Stimulated activated CD4-positive, alpha-beta T cell treated with anti-CD3 and anti-CD28 coated beads, TNF-alpha, amount 100 ng/mL, for 4 hours (primary cell): ENCODE data around the gene AATF.

Experiments used
- DNase-seq, 3 experiments: peaks; one replicate each; pipeline ENCODE4 v3.0.0-alpha.2; 2020; ENCODE audit warnings: low read depth in 3 of 3

AATF gene

DNA sequence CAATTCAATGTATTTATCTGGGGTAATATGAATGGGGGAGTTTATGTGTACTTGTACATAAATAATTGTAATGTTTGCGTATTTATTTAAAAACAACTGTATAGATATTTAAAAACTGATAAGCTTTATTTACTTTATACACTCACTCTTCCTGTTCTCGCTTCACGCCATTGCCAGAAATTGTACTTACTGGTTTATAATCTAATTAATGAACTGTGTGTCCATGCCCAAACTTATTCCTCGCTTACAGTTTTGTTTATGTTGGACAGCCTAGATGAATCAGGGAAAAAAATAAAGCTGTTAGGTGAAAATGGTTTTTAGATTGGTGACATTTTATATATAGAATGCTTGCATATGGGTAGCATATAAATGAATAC, 30.8 kb downstream of the AATF start:
- no peak for DNase-seq

DNA sequence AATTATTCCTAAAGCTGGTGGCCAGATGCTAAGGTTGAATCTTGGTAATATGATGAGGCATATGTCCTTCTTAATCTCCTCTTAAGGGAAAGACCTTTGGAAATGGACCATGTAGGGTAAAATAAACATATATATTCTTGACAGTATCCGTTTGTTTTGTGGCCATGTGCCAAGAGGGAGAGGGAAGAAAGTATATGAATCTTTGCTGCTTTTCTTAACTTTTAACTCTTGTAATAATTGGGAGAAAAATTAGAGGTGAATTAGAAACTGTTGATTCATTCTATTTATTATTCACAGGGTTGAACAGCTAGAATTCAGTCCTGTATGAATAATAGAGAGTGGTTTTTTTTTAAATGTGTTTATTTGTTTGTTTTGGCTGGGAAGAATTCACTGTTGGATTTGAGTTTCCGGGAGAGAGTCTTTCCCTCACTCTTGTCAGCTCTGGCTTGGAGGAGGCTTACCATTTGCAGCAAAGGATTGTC, 31.6 kb downstream of the AATF start:
- no peak for DNase-seq

DNA sequence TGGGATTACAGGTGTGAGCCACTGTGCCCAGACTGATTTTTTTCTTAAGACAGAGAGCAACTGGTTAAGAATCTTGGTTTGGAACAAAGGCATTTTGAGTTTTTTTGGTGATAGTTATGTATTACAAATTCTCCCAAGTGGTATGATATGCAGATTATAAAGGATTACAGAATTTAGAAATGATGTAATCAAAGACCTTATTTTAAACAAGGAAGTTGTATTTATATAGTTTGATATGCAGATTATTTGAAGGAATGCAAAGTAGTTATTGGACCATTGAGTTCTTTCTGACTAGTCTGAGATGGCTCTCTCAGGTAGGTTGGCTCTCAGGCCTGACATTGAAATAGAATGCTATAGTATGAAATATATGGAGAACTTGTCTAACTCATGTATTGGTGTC, 34.9 kb downstream of the AATF start:
- DNase-seq: no peak

DNA sequence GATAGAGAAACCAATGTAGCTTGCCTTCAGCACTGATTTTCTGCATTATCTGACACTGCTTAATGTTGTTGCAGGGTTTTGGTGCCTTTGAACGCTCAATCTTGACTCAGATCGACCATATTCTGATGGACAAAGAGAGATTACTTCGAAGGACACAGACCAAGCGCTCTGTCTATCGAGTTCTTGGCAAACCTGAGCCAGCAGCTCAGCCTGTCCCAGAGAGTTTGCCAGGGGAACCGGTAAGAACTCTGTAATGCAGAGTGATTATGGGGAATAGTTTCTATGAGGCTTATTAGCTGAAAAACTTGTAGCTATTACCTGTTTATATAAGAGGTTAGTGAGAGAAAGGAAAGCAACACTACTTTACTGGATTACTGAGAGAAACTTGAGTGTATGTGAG, 40.4 kb downstream of the AATF start:
- DNase-seq: no peak

DNA sequence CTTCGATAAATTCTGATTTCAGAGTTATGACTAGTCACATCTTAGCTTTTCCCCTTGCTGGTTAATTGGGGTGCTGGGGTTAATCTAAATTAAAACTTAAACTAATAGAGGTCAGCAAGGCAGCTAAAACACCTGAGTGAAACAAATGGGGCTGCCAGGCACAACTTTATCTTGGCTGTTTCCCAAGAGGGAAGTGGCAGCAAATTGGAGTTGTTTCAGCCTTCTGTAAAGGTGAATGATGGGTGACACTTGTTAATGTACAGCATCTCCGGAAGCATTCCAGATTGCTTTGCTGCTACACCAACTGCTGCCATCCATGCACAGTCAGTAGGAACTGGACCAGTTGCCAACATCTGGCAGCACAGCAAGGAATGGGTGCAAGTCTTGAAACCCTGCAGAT, 43.9 kb downstream of the AATF start:
- DNase-seq: no peak

DNA sequence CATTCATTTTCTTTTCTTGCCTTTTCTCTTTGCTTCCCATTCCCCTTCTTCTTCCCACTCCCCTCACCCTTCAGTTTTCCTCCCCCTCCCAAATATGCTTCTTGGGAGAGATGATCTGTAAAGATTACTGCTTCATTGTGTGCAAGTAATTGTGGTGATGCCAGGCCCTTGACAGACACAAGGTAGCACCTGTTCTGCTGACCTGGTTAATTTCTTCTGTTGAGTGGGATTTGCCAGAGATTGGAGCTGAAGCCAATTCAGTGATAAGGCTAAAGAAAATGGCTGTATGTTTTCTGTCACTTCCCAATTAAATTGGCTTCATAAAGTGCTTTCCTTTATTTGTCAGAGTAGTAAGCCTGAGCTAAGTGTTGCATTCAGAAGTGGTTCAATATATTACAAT, 44.5 kb downstream of the AATF start:
- no peak for DNase-seq

DNA sequence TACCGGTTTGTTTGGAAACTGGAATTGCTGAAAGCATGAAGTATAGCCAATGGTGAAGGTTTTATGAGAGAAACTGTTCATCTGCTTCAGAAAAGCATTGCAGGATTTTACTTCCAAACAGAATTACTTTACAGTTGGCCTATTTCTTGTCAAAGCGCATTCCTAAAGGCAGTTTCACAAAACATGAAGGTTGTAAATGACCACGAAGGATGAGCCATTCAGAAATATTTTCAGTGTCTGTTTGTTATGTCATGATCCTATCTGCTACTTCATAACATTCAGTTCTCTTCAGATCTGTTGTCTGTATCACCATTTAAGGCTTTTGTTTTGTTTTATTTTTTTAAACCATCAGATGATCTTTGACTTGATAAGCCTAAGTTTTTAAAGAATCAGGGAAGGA, 45.7 kb downstream of the AATF start:
- no peak for DNase-seq

DNA sequence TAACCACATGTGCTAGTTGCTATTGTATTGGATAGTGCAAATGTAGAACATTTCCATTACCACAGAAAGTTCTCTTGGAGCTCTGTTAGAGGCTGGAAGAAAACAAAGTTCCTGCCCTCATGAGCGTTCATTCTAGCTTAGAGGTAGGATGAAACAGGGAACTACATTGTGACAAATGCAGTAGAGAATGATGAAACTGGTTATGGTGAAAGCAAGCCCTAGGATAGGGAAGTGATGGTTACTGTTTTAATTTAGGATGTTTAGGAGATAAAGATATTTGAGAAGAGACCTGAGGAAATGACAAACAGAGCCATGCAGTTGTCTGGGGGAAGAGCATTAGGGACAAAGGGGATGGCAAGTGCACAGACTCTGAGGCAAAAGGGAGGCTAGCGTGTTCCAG, 50.7 kb downstream of the AATF start:
- no peak for DNase-seq

DNA sequence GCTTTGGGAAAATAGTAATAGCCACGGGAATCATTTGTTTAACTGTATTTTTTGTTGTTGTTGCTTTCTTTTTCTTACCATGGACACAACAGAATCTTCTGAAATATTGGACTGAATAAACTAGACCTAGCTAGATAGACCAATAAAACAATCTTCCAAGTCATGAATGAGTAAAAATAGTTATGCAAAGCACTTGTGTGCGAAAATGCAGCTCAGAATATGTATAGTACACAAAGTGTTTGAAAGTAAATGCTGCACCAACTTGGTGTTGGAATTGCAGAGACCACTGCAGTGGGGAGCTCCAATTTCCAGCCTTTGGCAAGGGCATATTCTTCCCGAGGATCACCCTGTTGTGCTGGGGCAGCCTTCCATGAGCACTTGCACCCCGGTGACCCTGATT, 68.0 kb downstream of the AATF start:
- no peak for DNase-seq

DNA sequence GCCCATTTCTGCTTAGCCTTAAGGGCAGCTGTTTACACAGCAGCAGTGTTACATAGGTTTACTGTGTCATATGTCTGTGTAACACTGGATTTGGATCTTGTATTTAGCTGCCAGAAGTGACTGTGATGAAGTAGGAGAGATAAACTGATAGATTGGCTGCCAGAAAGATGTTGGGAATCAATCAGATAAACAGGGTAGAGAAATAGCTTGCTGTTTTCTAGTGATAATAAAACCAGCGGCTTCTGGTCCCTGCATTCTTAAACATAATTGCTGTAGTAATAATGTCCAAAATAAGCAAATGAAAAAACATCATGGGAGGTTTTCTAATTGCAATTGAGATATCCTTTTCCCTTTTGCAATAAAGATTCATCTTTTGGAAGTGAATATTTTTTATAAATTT, 68.7 kb downstream of the AATF start:
- DNase-seq: no peak

DNA sequence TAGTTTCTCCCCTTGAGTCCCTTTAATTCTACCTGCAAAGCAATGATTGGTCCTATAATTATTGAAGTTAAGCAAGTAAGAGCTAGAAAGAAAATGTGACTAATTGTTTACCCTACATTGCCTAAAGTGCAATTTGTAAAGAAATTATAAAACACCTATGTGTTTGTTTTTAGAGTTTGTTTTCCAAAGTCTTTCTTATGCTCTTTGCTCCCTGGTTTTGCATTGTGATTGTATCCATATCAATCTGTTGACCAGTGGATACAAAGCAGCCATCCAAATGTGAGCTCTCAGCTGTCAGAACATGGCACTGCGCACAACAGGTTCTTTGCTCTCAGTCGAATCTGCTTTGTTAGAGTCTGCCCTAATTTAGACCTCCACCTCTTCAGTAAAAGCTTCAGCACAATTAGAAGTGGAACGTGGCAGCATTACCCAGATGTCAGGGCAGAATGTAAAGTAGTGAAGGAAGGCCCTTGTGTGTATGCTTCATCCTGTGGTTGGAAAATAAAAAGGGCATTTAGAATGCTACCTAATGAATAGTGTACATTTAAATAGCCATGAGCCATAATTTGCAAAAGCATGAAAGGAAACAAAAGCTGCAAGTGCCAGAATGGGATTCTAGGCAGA, 70.5 kb downstream of the AATF start:
- no peak for DNase-seq

DNA sequence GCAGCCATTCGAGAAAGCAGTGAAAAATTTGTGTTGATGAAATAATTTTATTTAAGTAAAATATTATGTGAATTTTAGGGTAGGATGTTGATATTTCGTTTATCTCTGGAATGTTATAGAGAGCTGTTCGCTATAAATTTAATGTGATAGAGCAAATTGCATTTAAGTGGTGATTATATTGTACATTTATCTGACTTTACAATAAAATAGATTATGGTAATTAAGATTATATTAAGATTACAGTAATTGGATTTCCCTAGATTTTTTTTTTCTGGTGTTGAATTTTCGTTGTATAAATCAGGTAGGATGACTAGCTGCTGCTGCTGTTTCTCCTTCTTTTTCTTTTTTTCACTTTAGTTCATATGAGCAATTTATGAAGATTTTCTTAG, 71.0 kb downstream of the AATF start:
- DNase-seq: no peak

DNA sequence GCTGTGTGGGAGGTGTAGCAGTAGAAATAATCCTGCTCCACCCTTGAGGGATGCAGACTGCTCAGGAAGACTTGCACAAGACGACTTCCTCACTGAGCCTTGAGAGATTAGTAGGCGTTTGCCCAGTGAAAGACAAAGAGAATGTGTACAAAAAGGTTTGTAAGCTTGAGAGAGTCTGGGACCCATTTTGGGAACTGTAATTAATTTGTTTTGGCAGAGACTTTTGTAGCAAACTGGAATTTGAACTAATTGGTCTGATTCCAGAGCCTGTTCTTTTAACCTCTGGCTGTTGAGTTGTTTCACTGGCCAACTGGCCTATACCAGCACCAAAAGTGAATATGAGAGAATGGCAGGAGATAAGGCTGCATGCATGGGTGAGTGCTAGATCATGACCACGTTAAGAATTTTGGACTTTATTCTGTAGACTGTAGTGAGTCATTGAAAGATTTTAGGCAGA, 75.5 kb downstream of the AATF start:
- no peak for DNase-seq

DNA sequence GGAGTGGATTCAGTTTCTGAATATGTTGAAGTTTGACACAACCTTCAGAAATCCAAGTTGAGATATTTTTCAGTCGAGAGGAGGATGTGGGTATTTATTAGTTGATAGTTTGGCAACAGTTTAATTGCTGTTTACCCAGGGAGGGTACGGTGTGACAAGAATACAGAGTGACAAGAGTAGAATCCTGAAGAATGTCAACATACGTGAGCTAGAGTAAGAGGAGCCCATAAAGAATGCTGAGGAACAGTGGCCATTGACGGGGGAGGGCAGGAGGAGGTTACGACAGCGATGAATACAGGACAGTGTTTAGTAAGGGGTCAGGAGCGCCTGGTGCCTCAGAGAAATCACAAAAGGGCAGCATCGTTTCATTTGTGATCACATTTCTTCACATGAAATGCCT, 76.5 kb downstream of the AATF start:
- no peak for DNase-seq

DNA sequence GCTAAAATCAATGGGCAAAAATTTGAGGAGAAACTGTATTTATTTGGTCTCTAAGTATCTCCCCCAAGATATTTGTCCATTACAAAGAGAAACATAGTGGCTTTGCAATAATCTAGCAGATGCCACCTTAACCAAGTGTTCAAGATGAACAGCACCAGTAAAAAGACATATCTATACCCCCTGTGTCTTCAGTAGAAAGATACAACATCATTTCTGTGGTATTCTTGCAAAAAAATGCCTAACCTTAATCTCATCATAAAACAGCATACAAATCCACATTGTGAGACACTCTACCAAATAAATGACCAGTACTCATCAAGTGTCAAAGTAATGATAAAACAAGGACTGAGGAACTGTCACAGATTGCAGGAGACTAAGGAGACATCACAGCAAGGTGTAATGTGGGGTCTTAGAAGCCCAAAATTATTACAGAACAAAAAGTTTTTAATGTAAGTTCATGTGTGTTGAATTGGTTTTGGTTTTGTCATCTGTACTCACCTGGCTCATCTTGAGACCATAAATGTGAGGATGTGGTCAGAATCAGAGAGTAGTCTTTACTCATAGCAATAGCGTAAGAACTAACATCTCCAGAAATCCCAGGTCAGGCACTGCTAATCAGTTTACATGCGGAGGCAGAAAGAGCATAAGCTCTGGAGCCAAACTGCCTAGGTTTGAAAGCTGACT, 77.2 kb downstream of the AATF start:
- no peak for DNase-seq

DNA sequence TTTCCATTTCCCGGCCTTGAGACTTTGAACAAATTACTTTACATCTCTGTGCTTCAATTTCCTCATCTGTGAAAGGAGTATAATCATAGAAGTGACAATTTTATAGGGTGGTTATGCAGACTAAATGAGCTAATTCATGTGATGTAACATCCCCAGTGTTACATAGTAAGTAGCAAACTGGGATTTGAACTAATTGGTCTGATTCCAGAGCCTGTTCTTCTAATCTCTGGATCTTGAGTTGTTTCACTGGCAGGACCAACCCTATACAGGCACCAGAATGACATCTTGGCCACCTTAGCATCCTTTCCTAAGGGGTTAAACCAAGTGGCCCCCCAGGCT, 77.7 kb downstream of the AATF start:
- DNase-seq: no peak

DNA sequence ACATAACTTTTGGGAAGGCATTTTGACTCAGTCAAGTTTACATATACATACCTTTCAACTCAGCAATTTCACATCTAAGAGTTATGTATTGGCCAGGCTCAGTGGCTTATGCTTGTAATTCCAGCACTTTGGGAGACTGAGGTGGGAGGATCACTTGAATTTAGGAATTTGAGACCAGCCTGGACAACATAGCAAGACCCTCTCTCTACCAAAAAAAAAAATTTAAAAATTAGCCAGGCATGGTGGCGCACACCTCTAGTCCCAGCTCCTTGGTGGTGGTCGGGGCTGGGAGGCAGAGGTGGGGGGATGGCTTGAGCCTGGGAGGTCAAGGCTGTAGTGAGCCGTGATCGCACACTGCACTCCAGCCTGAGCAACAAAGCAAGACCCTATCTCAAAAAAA, 79.3 kb downstream of the AATF start:
- DNase-seq: no peak

DNA sequence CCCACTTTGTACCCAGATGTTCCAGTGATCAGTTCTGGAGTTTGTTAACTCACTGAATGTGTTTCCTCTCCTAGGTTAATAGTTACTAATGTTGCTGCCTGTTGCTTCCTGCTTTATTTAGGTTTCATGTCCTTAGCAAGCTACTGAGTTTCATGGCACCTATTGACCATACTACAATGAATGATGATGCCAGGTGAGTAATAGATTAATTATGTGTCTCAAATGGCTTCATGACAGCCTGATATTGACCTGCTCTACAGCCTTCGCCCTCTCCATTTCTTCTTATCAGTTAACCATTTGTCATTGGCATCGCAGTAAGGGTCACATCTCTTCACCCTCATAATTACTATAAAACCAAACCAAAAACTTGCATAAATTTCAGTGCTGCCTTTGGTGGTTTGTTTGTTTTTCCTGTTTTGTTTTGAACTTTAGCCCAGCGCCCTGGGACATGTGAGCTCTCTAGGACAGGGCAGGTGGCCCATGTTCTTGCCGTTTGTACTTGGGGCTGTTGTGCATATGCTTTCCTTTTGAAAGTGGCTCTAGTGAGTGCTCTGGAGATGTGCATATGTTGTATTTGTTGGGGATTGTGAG, 82.8 kb downstream of the AATF start:
- DNase-seq: no peak

DNA sequence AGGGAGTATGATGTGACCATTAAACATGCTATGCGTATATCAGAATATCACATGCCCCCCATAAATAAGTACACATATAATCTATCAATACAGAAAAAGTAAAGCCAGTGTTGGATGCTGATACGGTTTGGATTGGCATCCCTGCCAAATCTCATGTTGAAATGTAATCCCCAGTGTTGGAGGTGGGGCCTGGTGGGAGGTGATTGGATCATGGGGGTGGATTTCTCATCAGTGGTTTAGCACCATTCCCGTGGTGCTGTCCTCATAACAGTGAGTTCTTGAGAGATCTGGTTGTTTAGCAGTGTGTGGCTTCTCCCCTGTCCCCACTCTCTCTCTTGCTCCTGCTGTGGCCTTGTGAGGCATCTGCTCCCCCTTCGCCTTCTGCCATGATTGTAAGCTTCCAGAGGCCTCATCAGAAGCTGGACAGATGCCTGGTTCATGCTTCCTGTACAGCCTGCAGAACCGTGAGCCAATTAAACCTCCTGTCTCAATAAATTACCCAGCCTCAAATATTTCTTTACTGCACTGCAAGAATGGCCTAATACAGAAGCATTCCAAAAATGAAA, 88.9 kb downstream of the AATF start:
- no peak for DNase-seq

DNA sequence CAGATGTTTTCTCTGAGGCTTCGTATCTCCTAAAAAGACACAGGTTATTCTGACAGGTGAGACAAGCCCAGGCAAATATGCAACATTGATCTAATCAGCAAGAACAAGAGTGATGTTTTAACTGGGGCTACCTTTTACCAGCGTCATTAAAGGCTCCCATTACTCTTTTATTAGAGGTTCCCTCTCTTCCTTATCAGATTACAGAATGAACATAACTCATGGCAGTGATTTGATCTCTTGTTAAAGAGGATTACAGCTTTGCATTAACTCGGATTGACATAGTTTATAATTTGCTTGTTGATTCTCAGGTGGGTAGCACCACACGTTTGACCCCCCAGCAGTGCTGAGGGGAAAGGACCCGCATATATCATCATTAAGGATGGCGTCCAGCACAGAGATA, 90.5 kb downstream of the AATF start:
- DNase-seq: no peak

DNA sequence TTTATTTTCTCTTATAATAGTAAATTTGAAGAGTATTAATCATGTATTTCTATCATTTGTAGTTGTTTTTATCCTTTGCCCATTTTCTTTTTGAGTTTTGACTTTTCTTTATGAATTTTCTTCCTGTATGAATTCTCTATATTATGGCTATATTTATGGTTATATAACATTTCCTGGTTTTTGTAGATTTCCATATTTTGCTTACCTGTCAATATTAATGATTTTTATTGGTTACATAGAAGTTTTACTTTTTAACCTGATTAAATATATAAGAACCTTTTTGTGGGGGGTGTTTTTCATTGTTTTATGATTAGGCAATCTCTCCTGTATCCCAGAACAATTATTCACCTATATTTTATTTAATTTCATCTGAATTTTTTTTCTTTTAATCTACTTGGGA, 93.2 kb downstream of the AATF start:
- no peak for DNase-seq

DNA sequence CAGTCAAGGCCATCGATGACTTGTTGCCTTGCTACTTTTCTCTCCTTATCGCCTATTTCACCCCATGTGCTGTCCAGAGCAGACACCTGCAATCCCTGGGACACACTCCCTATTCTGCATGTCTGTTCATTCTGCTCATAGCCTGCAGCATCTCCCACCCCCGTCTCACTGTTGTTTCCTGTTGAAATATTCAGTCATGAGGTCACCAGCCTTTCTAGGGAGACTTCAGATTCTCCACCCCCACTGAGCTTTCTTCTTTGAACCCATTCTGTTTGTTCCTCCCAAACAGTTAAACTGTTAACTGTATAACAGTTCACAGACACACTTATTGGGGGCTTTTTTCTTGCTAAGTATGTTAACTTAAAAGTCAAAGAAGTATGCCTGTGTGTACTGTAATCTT, 94.4 kb downstream of the AATF start:
- DNase-seq: no peak

DNA sequence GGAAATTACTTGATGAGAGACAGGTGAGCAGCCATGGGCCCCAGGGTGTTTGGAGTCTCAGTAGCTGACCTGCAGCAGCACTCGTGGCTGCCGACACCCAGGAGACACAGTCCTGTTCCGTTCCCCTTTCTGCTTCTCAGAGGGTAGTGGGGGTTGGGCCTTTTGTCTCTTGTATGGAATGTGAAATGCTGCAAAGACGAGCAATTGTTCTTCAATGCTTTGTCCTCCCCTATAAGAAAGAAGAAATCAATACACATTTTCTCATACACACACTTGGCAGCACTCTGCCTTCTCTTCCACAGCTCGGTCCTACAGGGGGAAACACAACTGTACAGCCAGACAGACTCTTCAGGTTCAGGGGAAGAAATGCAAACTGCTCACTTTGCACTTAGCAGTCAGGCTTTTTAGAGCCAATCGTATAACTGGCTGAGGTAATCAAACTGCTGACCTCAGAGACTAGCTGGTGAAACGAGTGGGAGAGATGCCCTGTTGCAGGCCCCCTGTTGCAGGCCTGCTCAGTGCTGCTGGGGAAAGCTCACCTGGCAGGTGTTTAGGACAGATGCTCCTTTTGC, 96.7 kb downstream of the AATF start:
- no peak for DNase-seq
